GM21723 (cell line): ENCODE results near the gene KANSL3.
A peak's percentile ranks its signal among the peaks of the same experiment; 100 is the strongest.
"Not testable (repeated sequence)": the region's sequence is repeated elsewhere in the genome, so short reads cannot be mapped to it uniquely, and the experiment has no call there.

ENCODE experiments used
- ATAC-seq: cut with Tn5 transposase; IDR thresholded peaks from one replicate; pipeline ENCODE4 v1.9.1; 2021; ENCODE audit warnings: mild to moderate bottlenecking, moderate library complexity; ENCODE audit not compliant: unreplicated experiment

KANSL3 gene

DNA sequence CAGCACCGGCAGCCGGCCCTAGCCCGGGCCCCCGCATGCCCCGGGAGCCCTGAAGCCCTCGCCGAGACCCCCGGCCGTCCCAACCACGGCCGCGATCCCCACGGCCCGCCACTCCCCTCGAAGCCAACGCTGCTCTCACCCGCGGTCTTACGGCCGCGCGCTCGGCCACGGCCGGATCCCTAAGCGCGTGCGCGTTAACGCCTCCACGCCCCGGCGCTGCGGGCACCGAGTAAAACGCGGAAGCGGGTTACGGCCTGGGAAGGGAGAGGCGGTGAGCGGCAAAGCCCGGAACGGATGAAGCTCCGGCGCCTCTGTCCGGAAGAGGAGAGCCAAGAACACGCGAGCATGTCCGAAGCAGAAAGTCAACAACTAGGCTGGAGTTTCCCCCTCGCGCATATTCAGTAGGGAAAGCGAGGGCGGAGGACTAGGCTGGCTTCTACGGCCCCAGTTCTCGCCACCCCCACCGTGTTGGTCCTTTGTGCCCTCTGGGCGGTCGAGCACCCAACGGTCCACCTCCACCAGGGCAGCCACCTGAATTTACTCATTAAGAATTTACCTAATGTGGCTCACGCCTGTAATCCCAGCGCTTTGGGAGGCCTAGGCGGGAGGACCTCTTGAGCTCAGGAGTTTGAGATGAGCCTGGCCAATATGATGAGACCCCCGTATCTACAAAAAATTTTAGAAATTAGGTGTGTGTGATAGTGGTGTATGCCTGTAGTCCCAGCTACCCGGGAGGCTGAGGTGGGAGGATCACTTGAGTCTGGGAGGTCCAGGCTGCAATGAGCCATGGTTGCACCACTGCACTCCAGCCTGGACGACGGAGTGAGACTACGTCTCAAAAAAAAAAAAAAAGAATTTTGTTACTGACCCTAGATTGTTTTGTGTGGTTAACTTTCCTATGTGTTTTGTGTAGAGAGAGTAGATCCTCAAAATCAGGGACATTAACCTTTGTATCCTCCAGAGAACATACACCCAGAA lies at the start of gene KANSL3:
TSS of gene KANSL3 (minus strand) at position 169 of the 978 bp plus-strand sequence. CDS start 1,177 bp downstream, outside the sequence.
- peak; percentile 80 for ATAC-seq

DNA sequence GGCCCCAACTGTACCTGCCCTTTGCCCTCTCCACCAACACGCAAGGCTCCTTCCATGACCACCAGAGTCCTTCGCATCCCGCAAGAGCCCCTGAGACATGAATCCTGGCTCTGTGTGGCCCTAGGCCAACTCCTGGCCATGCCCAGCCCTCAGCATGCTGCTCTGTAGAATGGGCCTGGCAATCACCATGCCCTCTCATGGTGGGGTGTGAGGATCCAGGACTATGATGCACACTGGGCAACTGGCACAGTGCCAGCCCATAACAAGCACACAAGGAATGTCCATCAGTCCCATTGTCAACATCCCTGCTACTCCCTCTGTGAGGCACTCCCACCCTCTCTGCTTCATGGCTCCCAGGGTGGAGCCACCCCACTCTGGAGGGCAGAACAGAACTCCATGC lies 49.2 kb upstream of the KANSL3 start:
- ATAC-seq, result no peak

DNA sequence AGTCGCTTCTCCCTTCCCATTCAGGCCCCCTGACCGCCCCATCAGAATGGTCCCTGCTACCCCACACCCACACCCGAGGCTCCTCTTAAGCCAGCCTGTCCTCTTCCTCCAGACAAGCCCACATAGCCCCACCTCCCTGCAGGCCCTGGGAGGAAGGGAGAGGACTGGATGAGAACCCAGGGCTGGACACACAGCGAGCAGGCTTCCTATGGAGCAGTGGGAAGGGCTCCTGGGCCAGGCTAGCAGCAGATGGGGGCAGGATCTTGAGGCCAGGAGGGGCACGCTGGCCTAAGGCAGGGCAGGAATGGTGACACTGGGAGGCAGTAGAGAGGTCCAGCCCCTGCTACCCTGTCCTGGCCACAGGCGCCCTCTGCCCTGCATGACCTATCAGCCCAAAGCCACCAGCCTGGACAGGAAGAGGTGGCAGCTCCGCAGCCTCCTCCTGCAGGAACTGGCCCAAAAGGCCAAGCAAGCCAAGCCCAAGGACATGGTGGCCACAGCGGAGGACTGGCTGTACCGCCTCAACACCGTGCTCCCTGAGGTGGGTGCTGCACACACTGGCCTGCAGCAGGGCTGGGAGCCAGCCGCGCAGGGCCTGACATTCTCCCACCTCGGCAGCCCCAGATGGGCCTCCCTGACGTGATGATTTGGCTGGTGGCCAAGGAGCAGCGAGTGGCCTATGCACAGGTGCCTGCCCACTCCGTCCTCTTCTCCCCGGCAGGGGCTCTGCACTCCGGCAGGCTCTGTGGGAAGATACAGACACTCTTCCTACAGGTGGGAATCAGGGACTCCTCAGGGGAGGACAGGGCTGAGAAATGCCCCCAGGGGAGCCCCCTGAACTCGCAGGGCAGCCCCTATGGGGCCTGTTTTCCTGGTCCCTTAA lies 47.7 kb upstream of the KANSL3 start:
- no peak for ATAC-seq

DNA sequence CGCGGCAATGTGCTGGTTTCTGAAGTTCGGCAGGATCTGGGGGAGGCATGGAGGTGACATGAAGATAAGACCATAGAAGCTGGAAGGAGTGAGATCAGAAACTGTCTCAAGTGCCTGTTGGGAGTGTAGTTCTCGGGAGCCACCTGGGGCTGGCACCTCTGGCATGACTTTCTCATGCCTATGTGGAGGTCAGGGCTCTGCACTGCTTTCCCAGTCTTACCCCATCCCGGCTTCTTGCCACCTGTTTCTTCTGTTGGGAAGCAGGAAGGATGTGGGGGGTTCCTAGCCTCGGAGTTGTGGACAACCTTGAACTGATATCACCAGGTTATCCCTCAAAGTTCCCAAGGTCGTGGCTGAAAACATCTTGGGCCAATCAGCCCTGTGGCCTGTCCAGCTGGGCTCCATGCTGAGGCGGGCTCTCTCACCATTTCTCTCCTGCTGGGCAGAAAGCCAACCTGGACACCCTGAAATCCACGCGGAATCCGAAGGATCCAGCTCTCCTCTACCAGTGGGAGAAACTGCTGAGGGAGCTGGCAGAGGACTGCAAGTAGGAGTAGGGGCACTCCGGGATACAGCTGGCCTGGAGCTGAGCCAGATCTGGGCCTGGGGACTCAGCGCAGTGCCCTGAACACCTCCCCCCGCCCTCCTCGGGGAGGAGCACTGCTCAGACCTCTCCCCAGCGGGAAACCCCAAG lies 46.9 kb upstream of the KANSL3 start:
- no peak for ATAC-seq

DNA sequence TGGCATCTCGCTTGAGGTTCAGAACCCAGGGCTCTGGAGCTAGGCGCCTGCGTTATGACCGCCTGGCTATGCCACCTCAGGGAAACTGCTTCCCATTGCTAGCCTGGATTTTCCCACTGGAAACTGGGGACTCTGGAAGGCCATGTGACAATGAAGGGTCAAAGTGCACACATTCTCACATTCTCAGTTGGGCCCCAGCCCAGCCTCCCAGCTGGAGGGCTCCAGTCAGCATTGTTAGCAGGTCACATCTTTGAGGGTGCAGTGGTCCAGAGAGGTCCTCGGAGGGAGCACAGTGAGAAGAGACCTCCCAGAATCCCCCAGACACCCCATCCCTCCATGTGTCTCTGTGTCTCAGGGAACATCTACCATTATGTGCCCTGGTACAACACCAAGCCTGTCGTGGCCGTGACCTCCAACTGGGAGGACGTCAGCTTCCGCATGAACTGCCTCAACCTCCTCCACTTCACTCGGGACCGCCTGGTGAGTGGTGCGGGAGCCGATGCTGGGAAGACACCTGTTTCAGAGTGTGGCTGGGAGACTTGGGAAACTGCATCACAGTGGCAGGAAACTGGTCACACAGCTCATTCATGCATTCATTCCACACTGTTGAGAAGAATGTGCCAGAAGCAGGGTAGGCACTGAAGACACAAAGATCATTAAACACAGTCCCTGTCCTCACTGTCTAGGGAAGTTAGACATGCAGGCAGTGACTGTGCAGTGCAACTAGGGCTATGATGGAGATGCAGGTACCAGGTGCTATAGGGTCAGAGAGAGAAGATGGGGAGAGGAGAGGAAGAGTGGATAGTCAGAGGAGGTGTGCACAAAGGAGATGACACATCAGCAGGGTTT lies 46.1 kb upstream of the KANSL3 start:
- no peak for ATAC-seq

GRCh38 chr2:96683307-96683706 lies 45.2 kb upstream of the KANSL3 start:
- no peak for ATAC-seq

DNA sequence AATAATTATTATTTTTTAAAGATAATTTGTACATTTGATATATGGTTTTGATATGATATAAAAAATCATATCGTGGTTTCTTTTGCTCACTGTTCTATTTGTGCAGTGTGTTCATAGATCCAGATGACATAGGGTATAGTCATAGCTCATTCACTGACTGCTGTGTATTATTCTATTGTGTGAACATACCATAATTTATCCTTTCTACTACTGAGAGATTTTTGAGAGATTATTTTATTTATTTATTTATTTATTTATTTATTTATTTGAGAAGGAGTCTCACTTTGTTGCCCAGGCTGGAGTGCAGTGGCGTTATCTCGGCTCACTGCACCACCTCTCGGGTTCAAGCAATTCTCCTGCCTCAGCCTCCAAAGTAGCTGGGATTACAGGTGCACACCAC lies 43.4 kb upstream of the KANSL3 start:
- ATAC-seq, result no peak

- ATAC-seq, result no peak
Measured at GRCh38 chr2:96680561-96681141, 42.5 kb upstream of the KANSL3 start.

GRCh38 chr2:96679848-96680247 lies 41.7 kb upstream of the KANSL3 start:
- no peak for ATAC-seq

GRCh38 chr2:96669539-96670215 lies 31.6 kb upstream of the KANSL3 start:
- no peak for ATAC-seq

DNA sequence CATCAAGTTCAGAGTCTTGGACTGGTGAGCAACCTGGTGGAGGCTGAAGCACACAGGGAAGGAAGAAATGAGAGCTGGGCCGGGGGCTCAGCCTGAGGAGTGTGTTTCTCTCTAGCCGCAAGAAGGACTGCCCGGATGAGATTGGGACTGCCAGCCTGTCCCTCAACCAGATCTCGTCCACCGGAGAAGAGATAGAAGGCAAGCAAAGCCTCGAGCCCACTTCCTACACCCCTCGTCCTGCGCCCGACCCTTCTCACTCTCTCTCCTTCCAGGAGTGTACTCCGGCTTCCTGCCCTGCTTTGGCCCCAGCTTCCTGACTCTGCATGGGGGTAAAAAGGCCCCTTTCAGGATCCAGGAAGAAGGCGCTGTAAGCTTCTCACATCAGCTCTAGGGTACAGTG lies 30.7 kb upstream of the KANSL3 start:
- no peak for ATAC-seq

GRCh38 chr2:96665717-96666116 lies 27.6 kb upstream of the KANSL3 start:
- not testable (repeated sequence) for ATAC-seq

GRCh38 chr2:96665083-96665569 lies 27.0 kb upstream of the KANSL3 start:
- ATAC-seq, result no peak

DNA sequence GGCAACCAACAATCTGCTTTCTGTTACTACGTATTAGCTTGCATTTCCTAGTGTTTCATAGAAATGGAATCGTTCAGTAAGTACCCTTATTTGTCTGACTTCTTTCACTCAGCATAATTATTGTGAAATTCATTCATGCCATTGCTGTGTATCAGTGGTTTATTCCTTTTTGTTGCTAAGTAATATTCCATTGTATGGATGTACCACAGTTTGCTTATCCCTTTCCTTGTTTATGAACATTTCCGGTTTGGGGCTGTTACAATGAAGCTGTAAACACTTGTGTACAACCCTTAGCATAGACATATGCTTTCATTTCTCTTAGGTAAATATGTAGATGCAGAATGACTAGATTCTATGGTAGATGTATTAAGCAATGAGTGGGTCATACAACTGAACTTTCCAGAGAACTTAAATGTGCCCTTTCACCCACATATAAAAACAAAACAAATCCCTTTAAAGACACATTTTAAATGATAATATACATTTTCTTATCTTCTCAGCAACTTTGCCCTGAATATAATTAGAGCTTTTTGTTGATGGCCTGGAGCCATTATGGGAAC lies 26.3 kb upstream of the KANSL3 start:
- ATAC-seq, result no peak

- no peak for ATAC-seq
Measured at GRCh38 chr2:96663829-96664228, 25.7 kb upstream of the KANSL3 start.

DNA sequence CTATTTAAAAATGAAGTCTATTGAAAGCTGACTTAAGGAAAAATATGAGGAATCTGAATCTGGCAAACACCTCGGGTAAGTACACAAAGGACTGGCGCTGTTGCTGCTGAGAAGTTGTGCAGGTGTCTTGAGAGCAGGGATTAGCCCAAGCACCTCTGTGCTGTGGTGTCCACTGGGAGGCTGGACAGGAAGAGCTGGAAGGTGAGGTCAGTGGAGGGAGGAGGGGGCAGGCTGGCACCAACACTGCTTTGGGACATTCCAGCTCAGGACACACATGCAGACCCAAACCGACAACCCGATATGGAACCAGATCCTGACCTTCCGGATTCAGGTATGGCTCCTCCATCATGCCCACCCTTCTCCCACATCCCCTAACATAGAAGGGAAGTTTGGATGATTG lies 25.1 kb upstream of the KANSL3 start:
- ATAC-seq, result no peak

DNA sequence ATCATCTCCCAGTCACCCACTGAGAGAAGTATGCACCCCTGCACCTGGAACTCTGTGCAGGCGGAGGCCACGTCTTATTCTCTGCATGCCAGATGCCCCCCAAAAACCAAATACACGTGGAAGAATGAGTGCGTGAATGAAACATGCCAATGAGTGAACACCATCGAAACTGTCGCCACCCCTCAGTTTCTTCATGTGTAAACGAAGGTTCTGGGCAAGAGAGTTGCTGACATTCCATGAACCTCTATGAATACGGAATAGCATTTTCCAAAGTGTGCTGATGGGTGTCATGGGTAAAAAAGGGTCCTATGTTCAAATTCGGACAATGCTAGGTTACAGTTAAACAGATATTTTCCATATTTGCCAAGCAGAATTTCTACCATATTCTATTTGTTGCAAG lies 24.2 kb upstream of the KANSL3 start:
- no peak for ATAC-seq

GRCh38 chr2:96661324-96661723 lies 23.2 kb upstream of the KANSL3 start:
- ATAC-seq, result no peak

DNA sequence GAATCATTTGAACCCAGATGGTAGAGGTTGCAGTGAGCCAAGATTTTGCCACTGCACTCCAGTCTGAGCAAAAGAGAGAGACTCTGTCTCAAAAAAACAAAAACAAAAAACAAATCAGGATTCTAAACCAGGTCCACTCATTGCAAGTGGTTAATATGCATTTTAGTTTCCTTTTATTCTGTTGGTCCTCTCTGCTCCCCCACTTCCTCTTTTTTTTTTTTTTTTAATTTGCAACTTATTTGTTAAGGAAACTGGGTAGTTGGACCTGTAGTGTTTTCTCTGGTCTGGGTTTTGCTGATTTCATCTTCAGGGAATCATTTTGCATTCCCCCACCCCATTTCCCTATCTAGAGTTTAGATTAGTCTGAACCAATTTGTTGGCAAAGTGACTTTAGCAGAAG lies 18.4 kb upstream of the KANSL3 start:
- ATAC-seq, result no peak
